Measurements from ENCODE around the gene ILF2.
A peak's percentile ranks its signal among the peaks of the same experiment; 100 is the strongest.
"Not testable (repeated sequence)": the region's sequence is repeated elsewhere in the genome, so short reads cannot be mapped to it uniquely, and the experiment has no call there.

The ILF2 gene

GRCh38 chr1:153651771-153652170 is 19.0 kb downstream of the ILF2 start:
- FAIRE-seq (no peak), DNase-seq (ENCODE audit: insufficient read length, low spot score) (no peak)

- FAIRE-seq (no peak), DNase-seq (ENCODE audit: insufficient read length, low spot score) (no peak)
Observed at GRCh38 chr1:153649863-153650235, 20.9 kb downstream of the ILF2 start.

- FAIRE-seq (no peak), DNase-seq (ENCODE audit: insufficient read length, low spot score) (no peak)
Observed at GRCh38 chr1:153649137-153649862, 21.5 kb downstream of the ILF2 start.

GRCh38 chr1:153648000-153648643 is 22.7 kb downstream of the ILF2 start:
- FAIRE-seq (no peak), DNase-seq (ENCODE audit: insufficient read length, low spot score) (no peak)

GRCh38 chr1:153647346-153647714 is 23.5 kb downstream of the ILF2 start:
- FAIRE-seq (no peak), DNase-seq (ENCODE audit: insufficient read length, low spot score) (no peak)

GRCh38 chr1:153646672-153647345 is 24.0 kb downstream of the ILF2 start:
- FAIRE-seq (no peak), DNase-seq (ENCODE audit: insufficient read length, low spot score) (no peak)

GRCh38 chr1:153643816-153644215 is 27.0 kb downstream of the ILF2 start:
- DNase-seq (ENCODE audit: insufficient read length, low spot score) = no peak
- no peak for FAIRE-seq

- DNase-seq (ENCODE audit: insufficient read length, low spot score) (no peak), FAIRE-seq (no peak)
Observed at GRCh38 chr1:153643100-153643499, 27.7 kb downstream of the ILF2 start.

GRCh38 chr1:153642161-153642560 is 28.6 kb downstream of the ILF2 start:
- DNase-seq (ENCODE audit: insufficient read length, low spot score) (no peak), FAIRE-seq (no peak)

- FAIRE-seq (no peak), DNase-seq (ENCODE audit: insufficient read length, low spot score) (no peak)
Observed at GRCh38 chr1:153640861-153641260, 29.9 kb downstream of the ILF2 start.

GRCh38 chr1:153640213-153640612 is 30.6 kb downstream of the ILF2 start:
- not testable (repeated sequence) for DNase-seq (ENCODE audit: insufficient read length, low spot score); FAIRE-seq

GRCh38 chr1:153639280-153639679 is 31.5 kb downstream of the ILF2 start:
- FAIRE-seq (no peak), DNase-seq (ENCODE audit: insufficient read length, low spot score) (no peak)

- FAIRE-seq (no peak), DNase-seq (ENCODE audit: insufficient read length, low spot score) (no peak)
Observed at GRCh38 chr1:153638261-153638660, 32.5 kb downstream of the ILF2 start.

GRCh38 chr1:153636312-153636711 is 34.5 kb downstream of the ILF2 start:
- no peak for DNase-seq (ENCODE audit: insufficient read length, low spot score)
- no peak for FAIRE-seq

GRCh38 chr1:153635872-153636271 is 34.9 kb downstream of the ILF2 start:
- FAIRE-seq (no peak), DNase-seq (ENCODE audit: insufficient read length, low spot score) (no peak)

GRCh38 chr1:153633754-153634665 is 36.8 kb downstream of the ILF2 start, which contains the start of gene CHTOP:
TSS of gene CHTOP (plus strand) at chr1:153634066. CDS start at chr1:153636589, 2,523 bp downstream.
- DNase-seq (ENCODE audit: insufficient read length, low spot score) = peak; percentile 87
- FAIRE-seq = no peak

- no peak for FAIRE-seq
- DNase-seq (ENCODE audit: insufficient read length, low spot score) = no peak
Observed at GRCh38 chr1:153633161-153633753, 37.5 kb downstream of the ILF2 start.

- no peak for DNase-seq (ENCODE audit: insufficient read length, low spot score)
- no peak for FAIRE-seq
Observed at GRCh38 chr1:153631047-153632022, 39.5 kb downstream of the ILF2 start.

- no peak for DNase-seq (ENCODE audit: insufficient read length, low spot score)
- no peak for FAIRE-seq
Observed at GRCh38 chr1:153630384-153630783, 40.4 kb downstream of the ILF2 start.

All from HTR-8/SVneo (cell line).